OCI-LY7 (cell line): ENCODE results near the gene GPR132. TPM values are rescaled to one million over a fixed set of nuclear protein-coding genes. Genes with fewer than 3 reads are reported as not detected.

ENCODE experiments used
- BruUV-seq: library from RNA; stranded (reverse); fragments of 400-500 nt; replicated peaks from 2 replicates; lab custom pipeline; 2021; lab: Mats Ljungman, UMichigan
- CTCF ChIA-PET: fragments of 300-600 bp; sonication (Branson Sonifier 250); formaldehyde crosslinking; loops from one replicate; lab custom pipeline; 2022; ENCODE audit warnings: antibody characterized with exemption; ENCODE audit not compliant: unreplicated experiment; lab: Charles Lee
- POLR2A ChIA-PET: fragments of 300-600 bp; sonication (Branson Sonifier 250); formaldehyde crosslinking; loops from one replicate; lab custom pipeline; 2022; ENCODE audit warnings: antibody characterized with exemption; lab: Charles Lee
- DNase-seq: peaks from one replicate; pipeline ENCODE4 v3.0.0-alpha.2; 2015; ENCODE audit warnings: low spot score
- H2AFZ ChIP-seq: fragments of 200-600 bp; sonication (generic), shearing (Covaris generic); 2 replicates; pipeline ENCODE4 v1.6.1; 2014; ENCODE audit warnings: mild to moderate bottlenecking, antibody characterized with exemption, low read length, moderate library complexity
- H3K27ac ChIP-seq: fragments of 200-600 bp; sonication (generic); 2 replicates; pipeline ENCODE4 v1.5.1; 2014; ENCODE audit warnings: mixed run types, low read depth, mild to moderate bottlenecking, moderate library complexity, low read length, inconsistent platforms; ENCODE audit not compliant: poor library complexity, severe bottlenecking
- H3K36me3 ChIP-seq: fragments of 200-600 bp; sonication (generic); 2 replicates; pipeline ENCODE4 v1.6.1; 2014; ENCODE audit warnings: mild to moderate bottlenecking, antibody characterized with exemption, low read length, moderate library complexity, mixed read lengths; ENCODE audit not compliant: insufficient read depth
- H3K4me1 ChIP-seq: fragments of 200-600 bp; sonication (generic); 2 replicates; pipeline ENCODE4 v1.5.1; 2014; ENCODE audit warnings: mild to moderate bottlenecking, low read length; ENCODE audit not compliant: insufficient read depth, poor library complexity, severe bottlenecking
- H3K4me2 ChIP-seq: fragments of 200-600 bp; sonication (generic); 2 replicates; pipeline ENCODE4 v1.6.1; 2014; ENCODE audit warnings: mild to moderate bottlenecking, low read length
- H3K4me3 ChIP-seq: fragments of 200-600 bp; sonication (generic); 2 replicates; pipeline ENCODE4 v1.5.1; 2014; ENCODE audit warnings: mild to moderate bottlenecking, low read depth, low read length; ENCODE audit not compliant: poor library complexity, severe bottlenecking
- H3K79me2 ChIP-seq: fragments of 200-600 bp; sonication (generic); 2 replicates; pipeline ENCODE4 v1.6.1; 2016; ENCODE audit warnings: low read depth, mild to moderate bottlenecking, low read length, moderate library complexity, mixed read lengths; ENCODE audit not compliant: insufficient read depth
- H3K9me2 ChIP-seq: fragments of 200-600 bp; sonication (generic); 2 replicates; pipeline ENCODE4 v1.6.1; 2016; ENCODE audit warnings: mild to moderate bottlenecking, low read length, mixed read lengths; ENCODE audit not compliant: insufficient read depth
- H3K9me3 ChIP-seq: fragments of 200-600 bp; sonication (generic); 2 replicates; pipeline ENCODE4 v1.6.1; 2014; ENCODE audit warnings: mild to moderate bottlenecking, mixed run types, low read length, mixed read lengths
- H4K20me1 ChIP-seq: fragments of 200-600 bp; sonication (generic); 2 replicates; pipeline ENCODE4 v1.6.1; 2014; ENCODE audit warnings: mild to moderate bottlenecking, antibody characterized with exemption, low read length, moderate library complexity, mixed read lengths; ENCODE audit not compliant: insufficient read depth
- EZH2phosphoT487 ChIP-seq: fragments of 200-600 bp; sonication (generic); IDR thresholded peaks from 2 replicates; pipeline ENCODE4 v1.6.1; 2018; ENCODE audit warnings: low read depth, borderline replicate concordance, mild to moderate bottlenecking, mixed run types, antibody characterized with exemption, low read length, moderate library complexity, mixed read lengths
- intact Hi-C: fragments of 100-400 bp; cut with micrococcal nuclease; formaldehyde crosslinking; loops from one replicate; pipeline ENCODE4 v1.10.0; 2022; ENCODE audit not compliant: unreplicated experiment
- total RNA-seq, 2 experiments: library from RNA; depleted of rRNA in 1 of 2; stranded (reverse); fragments of >200 nt in 1 of 2; shearing (Covaris generic) in 1 of 2; gene quantifications; 2 replicates each; pipeline ENCODE4 v1.2.3, GENCODE V29; 2014 to 2022
- TF ChIP-seq, protein P1 (sequence below): fragments of 200-600 bp; sonication (generic); conservative IDR thresholded peaks from 2 replicates; pipeline ENCODE4 v1.5.1; 2014; ENCODE audit warnings: mild to moderate bottlenecking, antibody characterized with exemption, low read length, moderate library complexity, mixed read lengths

GPR132 gene
- total RNA-seq, 2 experiments from 2014 or later = 1.0 to 3.0 TPM

DNA sequence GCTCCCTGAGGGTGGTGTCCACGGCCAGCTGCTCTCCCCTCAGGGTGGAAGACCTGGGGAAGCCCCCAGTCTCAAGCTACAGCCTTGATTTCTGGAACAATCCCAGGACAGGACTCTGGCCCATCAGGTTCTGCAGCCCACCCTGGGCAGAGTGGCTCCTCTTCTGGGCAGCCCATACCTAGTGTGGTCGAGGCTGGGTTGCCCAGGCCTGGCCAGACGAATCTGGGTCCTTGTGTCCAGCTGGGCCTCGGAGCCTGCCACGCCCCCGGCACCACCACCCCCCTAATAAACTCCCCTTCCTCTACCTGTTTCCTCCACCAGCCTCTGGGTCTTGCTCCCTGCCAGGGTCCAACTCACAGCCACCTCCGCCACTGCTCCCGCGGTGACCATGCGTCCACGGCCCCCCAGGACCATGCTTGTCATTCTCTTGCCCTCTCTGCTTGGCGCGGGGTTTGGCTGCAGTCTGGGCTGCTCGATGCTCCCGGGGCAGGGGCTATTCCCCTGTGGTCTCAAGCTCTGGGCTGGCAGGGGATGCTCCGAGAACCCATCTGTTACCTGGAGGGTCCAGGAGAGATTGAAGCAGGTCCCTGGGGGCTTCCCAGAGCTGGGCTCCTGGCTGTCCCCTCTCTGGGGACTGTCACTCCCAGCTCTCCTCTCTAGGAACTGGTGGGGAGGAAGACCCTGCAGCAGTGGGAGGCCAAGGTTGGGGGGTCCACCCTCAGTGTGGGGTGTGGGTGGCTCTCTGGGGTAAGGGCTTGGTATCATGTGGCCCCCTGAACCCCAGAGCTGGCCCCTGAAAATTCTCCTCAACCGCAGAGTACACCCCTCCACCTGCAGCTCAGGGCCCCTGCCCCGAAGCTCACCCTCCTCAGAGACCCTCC, 8.7 kb upstream of the GPR132 start:
- Histone ChIP-seq H2AFZ (no peak overlapping the region), H3K36me3 (no peaks in the 10 kb centered on the region), H3K27ac (no peak overlapping the region), H3K4me3 (no peak overlapping the region), H3K9me2 (no peaks in the 10 kb centered on the region), H3K79me2 (no peaks in the 10 kb centered on the region), H4K20me1 (no peaks in the 10 kb centered on the region), H3K4me1 (peaks cover 9% of the 10 kb centered on the region), H3K4me2 (no peak overlapping the region), H3K9me3 (no peaks in the 10 kb centered on the region)
- intact Hi-C loops = no loop called here
- BruUV-seq = no TSS peak
- ChIA-PET POLR2A (no interaction called here), CTCF (no interaction called here)
- no peak for TF ChIP-seq EZH2phosphoT487
- TF ChIP-seq, protein P1, sequence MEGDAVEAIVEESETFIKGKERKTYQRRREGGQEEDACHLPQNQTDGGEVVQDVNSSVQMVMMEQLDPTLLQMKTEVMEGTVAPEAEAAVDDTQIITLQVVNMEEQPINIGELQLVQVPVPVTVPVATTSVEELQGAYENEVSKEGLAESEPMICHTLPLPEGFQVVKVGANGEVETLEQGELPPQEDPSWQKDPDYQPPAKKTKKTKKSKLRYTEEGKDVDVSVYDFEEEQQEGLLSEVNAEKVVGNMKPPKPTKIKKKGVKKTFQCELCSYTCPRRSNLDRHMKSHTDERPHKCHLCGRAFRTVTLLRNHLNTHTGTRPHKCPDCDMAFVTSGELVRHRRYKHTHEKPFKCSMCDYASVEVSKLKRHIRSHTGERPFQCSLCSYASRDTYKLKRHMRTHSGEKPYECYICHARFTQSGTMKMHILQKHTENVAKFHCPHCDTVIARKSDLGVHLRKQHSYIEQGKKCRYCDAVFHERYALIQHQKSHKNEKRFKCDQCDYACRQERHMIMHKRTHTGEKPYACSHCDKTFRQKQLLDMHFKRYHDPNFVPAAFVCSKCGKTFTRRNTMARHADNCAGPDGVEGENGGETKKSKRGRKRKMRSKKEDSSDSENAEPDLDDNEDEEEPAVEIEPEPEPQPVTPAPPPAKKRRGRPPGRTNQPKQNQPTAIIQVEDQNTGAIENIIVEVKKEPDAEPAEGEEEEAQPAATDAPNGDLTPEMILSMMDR = no peak
- no peak for DNase-seq

DNA sequence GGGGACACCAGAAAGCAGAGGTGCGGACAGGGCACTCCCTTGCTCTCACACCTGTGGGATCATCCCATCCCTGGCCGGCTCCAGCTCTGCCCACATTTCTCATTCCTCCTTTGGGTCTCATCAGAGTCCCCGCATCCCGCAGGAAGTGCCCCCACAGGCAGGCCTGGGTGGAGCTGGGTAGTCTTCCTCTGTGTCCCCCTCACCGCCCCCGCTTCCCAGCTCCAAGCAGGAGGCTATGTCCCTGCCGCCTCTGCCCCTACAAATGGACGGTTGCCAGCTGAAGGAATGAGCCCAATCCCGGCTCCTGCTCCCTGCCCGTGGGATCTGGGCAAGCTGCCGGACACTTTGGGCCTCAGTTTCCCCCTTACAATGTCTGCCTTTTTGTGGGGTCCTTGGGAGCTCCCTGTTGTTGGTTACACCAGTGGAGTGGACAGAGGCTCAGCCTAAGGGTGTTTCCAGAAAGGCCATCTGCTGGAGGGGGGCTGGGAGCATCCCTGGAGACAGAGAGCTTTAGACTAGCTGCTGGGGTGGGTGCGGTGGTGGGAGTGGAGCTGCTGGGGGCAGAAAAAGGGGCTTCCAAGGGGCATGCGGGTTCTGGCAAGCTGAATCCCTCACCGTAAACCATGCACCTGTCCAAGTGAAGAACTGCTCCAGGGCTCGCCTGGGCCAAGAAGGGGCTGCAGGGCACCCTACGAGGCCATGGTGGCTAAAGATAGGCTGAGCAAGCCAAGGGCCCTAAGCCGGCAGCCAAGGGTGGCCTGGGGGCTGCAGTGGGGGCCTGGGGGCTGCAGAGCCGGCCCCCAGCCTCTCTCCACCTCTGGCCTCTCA, 7.9 kb upstream of the GPR132 start:
- H4K20me1 ChIP-seq = no peaks in the 10 kb centered on the region
- ChIA-PET POLR2A (interaction anchor here (0.6 kb wide), 1 partner anchor 384 kb away, joined by 3 read pairs; no protein-coding TSS in a partner anchor), CTCF (no interaction called here)
- no peaks in the 10 kb centered on the region for H3K9me3 ChIP-seq
- no peak overlapping the region for H3K4me2 ChIP-seq
- no peak overlapping the region for H3K27ac ChIP-seq
- TF ChIP-seq, protein P1 = no peak
- TF ChIP-seq EZH2phosphoT487 = no peak
- intact Hi-C loops = no loop called here
- no peak overlapping the region for H2AFZ ChIP-seq
- DNase-seq = no peak
- H3K36me3 ChIP-seq = no peaks in the 10 kb centered on the region
- peaks cover 9% of the 10 kb centered on the region for H3K4me1 ChIP-seq
- no peaks in the 10 kb centered on the region for H3K9me2 ChIP-seq
- no peaks in the 10 kb centered on the region for H3K79me2 ChIP-seq
- no TSS peak for BruUV-seq
- no peak overlapping the region for H3K4me3 ChIP-seq
